HG03521 (cell line): Measurements from ENCODE around the gene TELO2.

ENCODE experiments used
- ATAC-seq: cut with Tn5 transposase; IDR thresholded peaks from one replicate; pipeline ENCODE4 v1.9.1; 2021; ENCODE audit warnings: mild to moderate bottlenecking, moderate library complexity; ENCODE audit not compliant: unreplicated experiment

The TELO2 gene

DNA sequence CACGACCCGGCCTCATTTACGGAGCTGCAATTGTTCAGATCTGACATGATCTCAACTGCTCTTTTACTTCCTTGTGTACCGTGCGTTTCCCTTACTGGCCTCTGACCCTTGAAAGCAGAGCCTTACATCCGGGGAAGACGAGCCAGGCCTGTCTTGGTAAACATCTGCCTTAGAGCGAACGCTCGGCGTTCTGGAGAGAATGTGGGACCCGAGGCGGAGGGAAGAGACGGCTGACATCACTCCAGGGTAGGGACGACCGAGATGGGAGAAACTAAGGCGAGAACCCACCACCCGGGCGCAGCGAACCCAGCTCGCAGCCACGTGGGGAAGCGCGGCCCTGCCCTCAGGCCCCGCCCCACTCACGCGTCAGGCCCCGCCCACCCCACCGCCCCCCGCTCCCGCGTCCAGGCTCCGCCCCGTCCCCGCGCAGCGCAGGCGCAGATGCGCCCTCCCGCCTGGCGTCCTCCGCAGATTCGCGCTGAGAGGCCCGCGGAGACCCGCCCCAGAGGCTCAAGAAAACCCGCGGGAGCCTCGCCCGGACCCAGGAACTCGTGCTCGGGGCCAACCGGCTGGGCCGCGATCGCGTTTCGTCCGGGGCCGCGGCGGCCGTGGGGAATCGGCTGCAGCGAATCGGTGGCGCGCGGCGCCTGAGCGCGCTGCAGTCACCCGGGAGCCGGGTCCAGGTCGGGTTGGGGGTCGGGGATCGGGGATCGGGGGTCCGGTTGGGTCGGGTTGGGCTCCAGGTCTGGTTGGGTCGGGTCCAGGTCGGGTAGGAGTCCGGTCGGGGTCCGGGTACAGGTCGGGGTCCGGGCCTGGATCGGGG lies at the start of gene TELO2:
Gene TELO2, plus strand, starts transcription at position 438 of the 823 bp plus-strand sequence. CDS start 922 bp downstream, outside the sequence.
- peak; percentile 65 for ATAC-seq

DNA sequence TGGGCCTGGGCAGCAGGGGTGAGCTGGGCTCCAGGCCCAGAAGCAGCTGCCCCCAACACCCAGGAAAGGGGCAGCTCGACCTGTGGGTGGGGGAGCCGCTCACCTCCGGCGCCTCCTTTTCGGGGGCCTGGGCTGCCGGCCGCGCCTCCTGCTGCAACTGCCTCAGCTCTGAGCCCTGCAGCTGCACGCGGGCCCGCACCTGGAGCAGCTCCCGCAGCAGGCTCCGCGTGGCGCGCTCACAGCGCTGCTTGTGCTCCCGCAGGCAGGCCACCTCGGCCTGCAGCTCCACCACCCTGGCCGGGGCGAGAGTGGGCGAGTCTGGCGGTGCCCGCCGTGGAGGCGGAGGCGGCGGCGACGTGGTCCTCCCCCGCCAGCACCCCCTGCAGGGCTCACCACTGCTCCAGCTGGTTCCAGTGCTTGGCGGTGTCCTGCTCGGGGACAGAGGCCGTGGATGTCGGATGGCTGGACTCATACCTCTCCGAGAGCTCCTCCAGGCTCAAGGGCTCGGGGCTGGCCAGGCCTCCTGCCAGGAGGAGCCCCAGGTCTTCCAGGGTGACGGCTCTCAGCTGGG lies 49.7 kb upstream of the TELO2 start:
- no peak for ATAC-seq

DNA sequence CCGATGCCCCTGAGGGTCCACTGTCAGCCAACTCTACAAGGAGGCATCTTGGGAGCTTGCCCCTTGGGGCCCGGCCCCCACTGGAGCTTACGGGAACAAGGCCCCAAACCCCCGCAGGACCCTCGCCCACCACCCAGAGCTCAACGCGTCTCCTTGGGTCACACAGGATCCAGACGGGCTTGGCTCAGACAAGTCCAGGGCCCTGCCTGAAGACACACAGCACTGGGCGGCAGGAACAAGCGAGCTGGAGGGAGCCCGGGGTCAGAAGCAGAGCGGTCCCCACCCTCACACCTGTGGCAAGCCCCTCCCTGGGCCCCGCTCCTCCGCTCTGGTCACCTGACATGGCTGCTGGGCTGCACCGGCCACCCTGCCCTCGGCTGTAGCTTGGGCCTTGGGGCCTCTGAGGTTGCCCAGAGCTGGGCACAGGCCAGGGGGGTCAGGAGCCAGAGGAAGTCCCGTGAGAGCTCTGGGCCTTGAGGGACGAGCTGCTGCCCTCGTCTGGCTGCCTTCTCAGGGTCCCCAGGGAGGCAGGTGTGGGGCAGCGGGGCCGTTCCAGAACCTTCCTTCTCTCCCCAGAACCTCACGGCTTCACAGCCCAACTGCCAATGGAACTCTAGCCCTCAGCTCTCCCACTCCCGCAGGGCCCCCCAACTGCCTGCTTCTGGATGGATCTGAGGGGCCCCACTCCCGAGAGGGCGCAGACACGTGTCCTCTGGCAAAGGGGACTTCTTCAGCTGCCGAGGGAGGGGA lies 49.0 kb upstream of the TELO2 start, which contains the start of gene CCDC154:
Gene CCDC154, minus strand, starts transcription at position 577 of the 750 bp plus-strand sequence. Its CDS starts 234 bp downstream, at position 343.
- ATAC-seq, result no peak

GRCh38 chr16:1444730-1445517 lies 48.2 kb upstream of the TELO2 start:
- no peak for ATAC-seq

DNA sequence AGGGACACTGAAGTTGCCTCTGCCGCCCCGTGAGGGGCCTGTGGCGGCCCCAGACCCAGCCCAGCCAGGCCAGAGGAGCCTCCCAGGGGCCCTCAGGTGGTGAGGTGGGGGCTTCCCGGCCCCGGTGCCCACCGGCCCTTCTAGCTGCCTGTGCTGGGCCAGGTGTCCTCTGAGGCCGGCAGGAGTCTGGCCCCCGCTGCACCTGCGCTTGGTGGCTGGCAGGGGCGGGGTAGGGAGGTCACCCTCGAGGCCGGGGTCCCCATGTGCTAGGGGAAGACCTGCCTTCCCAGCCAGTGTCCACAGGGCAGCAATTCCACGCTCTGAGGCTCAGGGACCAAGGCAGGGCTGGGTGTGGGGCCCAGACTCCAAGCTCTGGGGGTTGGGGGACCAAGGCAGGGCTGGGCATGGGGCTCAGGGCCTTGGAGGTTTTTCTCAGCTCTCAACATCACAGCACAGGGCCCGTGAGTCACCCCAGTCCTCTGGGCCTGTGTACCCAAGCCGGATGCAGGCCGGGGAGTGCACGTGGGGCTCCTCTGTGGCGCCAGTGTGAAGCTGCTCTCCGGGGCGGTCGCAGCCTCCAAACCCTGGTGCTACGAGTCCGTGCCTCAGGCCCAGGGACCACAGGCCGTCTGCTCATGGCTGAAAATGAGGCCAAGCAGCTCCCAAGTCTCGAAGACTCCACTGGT lies 47.5 kb upstream of the TELO2 start:
- ATAC-seq, result no peak

- ATAC-seq, result no peak
These were observed 46.7 kb upstream of the TELO2 start for GRCh38 chr16:1446296-1447080.

DNA sequence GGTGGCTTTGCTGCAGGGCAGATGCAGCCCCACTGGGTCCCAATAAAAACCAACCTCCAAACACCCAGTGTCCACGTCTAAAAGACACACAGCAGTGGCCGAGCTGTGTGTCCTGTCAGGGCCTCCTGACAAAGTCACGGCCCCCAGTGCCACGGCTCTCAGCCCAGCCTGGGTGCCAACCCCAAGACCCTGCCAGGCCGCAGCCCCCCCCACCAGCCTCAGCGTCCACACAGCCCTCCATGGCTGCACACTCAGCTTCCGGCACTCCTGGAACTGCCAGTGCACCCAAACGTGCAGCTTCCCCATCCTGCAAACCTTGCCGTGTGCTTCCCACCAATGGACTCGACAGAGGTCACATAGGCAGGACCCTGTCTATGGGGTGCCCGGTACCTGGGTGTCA lies 45.2 kb upstream of the TELO2 start:
- ATAC-seq, result no peak

- ATAC-seq, result no peak
These were observed 44.5 kb upstream of the TELO2 start for GRCh38 chr16:1448536-1449116.

GRCh38 chr16:1449201-1449788 lies 43.9 kb upstream of the TELO2 start:
- ATAC-seq, result no peak

GRCh38 chr16:1450218-1450617 lies 42.9 kb upstream of the TELO2 start:
- ATAC-seq, result no peak

- no peak for ATAC-seq
These were observed 42.3 kb upstream of the TELO2 start for GRCh38 chr16:1450841-1451240.

GRCh38 chr16:1451702-1452392 lies 41.3 kb upstream of the TELO2 start:
- ATAC-seq, result no peak

DNA sequence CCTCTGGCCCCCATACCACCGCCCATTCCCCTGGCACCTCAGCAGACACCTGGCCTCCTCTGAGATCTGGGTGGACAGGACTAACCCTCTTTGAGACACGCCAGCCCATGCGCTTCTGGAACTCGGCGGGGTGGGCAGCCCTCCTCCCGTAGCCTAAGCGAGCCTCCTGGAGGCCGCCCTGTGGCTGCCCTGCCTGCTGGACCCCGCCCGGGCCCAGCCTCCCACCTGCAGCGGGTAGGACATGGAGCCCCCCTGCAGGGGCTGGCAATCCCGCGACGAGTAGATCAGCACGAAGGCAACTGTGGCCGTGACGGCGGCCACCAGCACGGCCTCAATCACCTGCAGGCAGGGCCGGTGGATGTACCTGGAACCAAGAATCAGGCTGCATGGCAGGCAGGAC lies 40.6 kb upstream of the TELO2 start:
- no peak for ATAC-seq

- ATAC-seq, result no peak
These were observed 39.8 kb upstream of the TELO2 start for GRCh38 chr16:1453316-1453715.

GRCh38 chr16:1454561-1454960 lies 38.6 kb upstream of the TELO2 start:
- no peak for ATAC-seq

GRCh38 chr16:1455190-1456171 lies 37.7 kb upstream of the TELO2 start:
- ATAC-seq, result no peak

- ATAC-seq, result no peak
These were observed 36.2 kb upstream of the TELO2 start for GRCh38 chr16:1456951-1457350.
